GM21515 (cell line): Measurements from ENCODE around the gene XDH.

ENCODE experiments used
- ATAC-seq: cut with Tn5 transposase; IDR thresholded peaks from one replicate; pipeline ENCODE4 v1.9.1; 2021; ENCODE audit not compliant: unreplicated experiment

The XDH gene

GRCh38 chr2:31366733-31367132, 47.8 kb downstream of the XDH start:
- ATAC-seq = no peak

- no peak for ATAC-seq
Observed at GRCh38 chr2:31365834-31366505, 48.6 kb downstream of the XDH start.

- ATAC-seq = no peak
Observed at GRCh38 chr2:31365348-31365747, 49.2 kb downstream of the XDH start.

- ATAC-seq = no peak
Observed at GRCh38 chr2:31363956-31364750, 50.4 kb downstream of the XDH start.

GRCh38 chr2:31362581-31362980, 52.0 kb downstream of the XDH start:
- ATAC-seq = no peak

- ATAC-seq = no peak
Observed at GRCh38 chr2:31359229-31359628, 55.3 kb downstream of the XDH start.

GRCh38 chr2:31354837-31355236, 59.7 kb downstream of the XDH start:
- ATAC-seq = no peak

- no peak for ATAC-seq
Observed at GRCh38 chr2:31353179-31353578, 61.4 kb downstream of the XDH start.

- ATAC-seq = no peak
Observed at GRCh38 chr2:31349684-31350083, 64.9 kb downstream of the XDH start.

- ATAC-seq = no peak
Observed at GRCh38 chr2:31349160-31349559, 65.4 kb downstream of the XDH start.

- no peak for ATAC-seq
Observed at GRCh38 chr2:31348618-31349017, 65.9 kb downstream of the XDH start.

- ATAC-seq = no peak
Observed at GRCh38 chr2:31347750-31348149, 66.8 kb downstream of the XDH start.

- no peak for ATAC-seq
Observed at GRCh38 chr2:31347319-31347718, 67.2 kb downstream of the XDH start.

GRCh38 chr2:31344447-31344846, 70.1 kb downstream of the XDH start:
- ATAC-seq = no peak

GRCh38 chr2:31341351-31341750, 73.2 kb downstream of the XDH start:
- no peak for ATAC-seq

- ATAC-seq = no peak
Observed at GRCh38 chr2:31339696-31340095, 74.8 kb downstream of the XDH start.

GRCh38 chr2:31337860-31338259, 76.7 kb downstream of the XDH start:
- no peak for ATAC-seq

- ATAC-seq = no peak
Observed at GRCh38 chr2:31337197-31337596, 77.3 kb downstream of the XDH start.

- no peak for ATAC-seq
Observed at GRCh38 chr2:31335921-31336585, 78.5 kb downstream of the XDH start.

- ATAC-seq = no peak
Observed at GRCh38 chr2:31334311-31335026, 80.1 kb downstream of the XDH start.

- ATAC-seq = peak; percentile 80
Observed at GRCh38 chr2:31333527-31334183, 80.9 kb downstream of the XDH start.
